ENCODE results near the gene RGS17.

Gene RGS17

DNA sequence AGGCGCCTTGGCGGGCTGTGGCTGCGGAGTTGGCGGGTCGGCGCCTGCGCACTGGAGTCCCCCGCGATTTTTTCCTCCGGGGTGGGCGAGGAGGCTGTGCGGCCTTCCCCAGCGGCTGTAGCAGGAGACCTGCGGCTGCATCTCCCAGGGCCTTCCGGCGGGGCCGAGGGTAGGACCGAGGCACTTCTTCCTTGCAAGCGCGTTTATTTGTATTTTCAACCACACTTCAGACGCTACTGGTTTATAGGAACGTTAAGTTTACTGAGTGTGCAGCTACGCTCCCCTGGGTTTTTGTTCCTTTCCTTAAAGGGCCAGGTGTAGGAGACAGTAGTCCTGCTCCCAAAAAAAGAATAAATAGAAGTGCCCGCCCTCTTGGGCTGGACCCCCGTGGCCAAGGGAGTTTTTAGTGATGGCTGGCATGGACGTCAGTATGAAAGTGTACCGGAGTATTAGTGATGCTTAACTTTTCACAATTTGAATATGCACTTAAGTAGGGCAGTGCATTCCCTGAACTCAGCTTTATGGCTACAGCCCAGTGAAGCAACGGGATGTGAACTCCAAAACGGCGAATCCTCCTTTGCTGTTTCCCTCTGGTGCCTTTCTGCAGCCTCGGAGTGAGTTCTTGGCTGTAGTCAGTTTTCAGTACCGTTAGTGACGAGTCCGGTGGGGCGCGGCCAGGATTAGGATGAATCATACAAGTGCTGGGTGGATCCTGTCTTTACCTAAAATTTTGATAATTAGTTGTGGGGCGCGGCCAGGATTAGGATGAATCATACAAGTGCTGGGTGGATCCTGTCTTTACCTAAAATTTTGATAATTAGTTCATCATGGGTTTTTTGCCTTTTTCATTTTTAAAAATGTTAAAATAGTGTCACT lies 147.2 kb downstream of the RGS17 start:
- TF ChIP-seq, protein P1, sequence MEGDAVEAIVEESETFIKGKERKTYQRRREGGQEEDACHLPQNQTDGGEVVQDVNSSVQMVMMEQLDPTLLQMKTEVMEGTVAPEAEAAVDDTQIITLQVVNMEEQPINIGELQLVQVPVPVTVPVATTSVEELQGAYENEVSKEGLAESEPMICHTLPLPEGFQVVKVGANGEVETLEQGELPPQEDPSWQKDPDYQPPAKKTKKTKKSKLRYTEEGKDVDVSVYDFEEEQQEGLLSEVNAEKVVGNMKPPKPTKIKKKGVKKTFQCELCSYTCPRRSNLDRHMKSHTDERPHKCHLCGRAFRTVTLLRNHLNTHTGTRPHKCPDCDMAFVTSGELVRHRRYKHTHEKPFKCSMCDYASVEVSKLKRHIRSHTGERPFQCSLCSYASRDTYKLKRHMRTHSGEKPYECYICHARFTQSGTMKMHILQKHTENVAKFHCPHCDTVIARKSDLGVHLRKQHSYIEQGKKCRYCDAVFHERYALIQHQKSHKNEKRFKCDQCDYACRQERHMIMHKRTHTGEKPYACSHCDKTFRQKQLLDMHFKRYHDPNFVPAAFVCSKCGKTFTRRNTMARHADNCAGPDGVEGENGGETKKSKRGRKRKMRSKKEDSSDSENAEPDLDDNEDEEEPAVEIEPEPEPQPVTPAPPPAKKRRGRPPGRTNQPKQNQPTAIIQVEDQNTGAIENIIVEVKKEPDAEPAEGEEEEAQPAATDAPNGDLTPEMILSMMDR (IDR thresholded peaks at IDR 0.05; ENCODE audit: low read depth, low read length, missing control alignments): no peak
- peak overlapping the region; percentile 57 for H3K27ac ChIP-seq

DNA sequence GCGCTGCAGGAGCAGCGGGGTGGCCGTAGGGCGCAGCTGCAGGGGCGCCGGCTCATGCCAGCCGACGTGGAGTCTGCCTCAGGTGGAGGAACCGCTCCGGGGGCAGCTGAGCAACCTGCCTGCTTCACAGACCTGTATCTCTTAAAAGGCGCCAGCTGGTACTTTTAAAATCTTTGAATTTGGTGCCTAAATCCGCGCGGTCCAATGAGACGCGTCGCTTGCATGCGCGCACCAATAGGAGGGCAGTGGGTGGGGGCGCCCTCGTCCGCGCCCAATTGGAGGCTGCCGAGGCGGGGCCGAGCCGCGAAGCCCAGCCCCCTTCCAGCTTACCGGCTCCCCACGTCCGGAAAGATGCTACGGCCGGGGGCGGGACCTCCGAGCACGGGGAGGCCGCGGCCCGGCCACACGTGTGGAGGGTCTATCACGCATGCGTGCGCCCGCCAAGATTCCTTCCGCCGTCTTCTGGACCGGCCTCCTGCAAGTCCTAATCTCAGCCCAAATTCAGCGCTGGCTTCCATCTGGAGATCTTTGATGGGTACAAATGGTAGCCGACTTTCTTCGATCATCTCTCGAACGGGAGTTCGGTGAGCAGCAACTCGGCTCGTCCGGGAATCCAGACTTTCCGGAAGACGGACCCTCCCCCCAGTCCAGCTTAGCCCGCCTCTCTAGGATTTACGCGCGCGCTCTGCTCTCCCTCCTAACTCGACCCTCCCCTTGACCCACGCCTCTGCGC lies 148.0 kb downstream of the RGS17 start, which contains the start of gene FBXO5:
FBXO5 (minus strand) TSS at position 138 of the 733 bp plus-strand sequence; CDS start at position 56, 82 bp downstream.
- in situ Hi-C loops (cut with HindIII; ENCODE audit: low pct_ligation_motif_present, low sequenced_read_pairs): no loop called here
- TF ChIP-seq, protein P1 (IDR thresholded peaks at IDR 0.05; ENCODE audit: low read depth, low read length, missing control alignments): no peak
- peak; percentile 98 for DNase-seq

More for the DNA sequence above, 147.2 kb downstream of the RGS17 start:
- H3K36me3 ChIP-seq (replicated peaks): no peaks in the 10 kb centered on the region
- peak; percentile 87 for DNase-seq
- no peaks in the 10 kb centered on the region for H3K27me3 ChIP-seq (replicated peaks)
- in situ Hi-C loops (cut with HindIII; ENCODE audit: low pct_ligation_motif_present, low sequenced_read_pairs): no loop called here
- H3K4me3 ChIP-seq (ENCODE audit: low read depth, low read length): peak overlapping the region; percentile 72

DNA sequence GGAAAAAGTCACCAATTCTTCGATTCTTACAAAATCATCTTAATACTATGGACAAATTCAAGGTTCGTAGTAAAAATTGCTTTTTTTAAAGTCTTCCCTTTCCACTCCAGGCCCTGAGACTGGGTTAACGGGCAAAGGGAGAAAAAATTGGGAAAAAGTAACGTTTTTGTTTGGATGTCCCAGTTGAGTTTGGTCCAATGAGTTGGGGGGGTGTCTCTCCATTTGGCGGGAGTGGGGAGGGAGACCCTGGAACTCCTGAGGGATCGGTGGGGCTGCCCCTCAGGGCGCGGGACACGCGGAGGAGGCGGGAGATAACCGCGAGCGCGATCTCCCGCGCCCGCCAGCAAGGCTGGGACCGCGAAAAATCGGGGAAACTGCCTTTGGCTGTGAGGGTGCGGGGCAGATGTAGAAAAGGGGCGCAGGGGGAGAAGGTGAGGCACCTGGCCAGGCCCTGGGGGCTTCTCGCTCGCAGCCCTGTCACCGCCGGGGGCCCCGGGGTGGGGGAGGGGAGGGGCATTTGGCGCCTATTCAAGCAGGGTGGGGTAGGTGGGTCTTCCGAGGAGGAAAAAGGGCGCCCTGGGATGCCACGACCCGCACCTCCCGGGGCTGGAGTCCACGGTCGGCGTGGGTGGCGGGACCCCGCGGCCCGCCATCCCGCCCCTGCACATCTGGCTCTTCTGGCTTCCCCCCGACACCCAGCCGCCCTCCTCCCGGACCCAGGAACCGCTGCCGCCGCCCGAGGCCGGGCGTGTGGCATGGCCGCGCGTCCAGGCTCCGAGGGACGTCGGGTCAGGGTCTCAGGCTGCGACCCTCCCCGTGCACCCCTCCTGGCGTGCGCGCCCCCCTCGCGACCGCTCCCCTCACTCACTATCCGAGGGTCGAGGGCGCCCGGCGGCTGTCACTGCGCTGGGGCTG lies 148.8 kb downstream of the RGS17 start:
- no peak for DNase-seq
- no peak overlapping the region for H3K27ac ChIP-seq
- TF ChIP-seq, protein P1 (IDR thresholded peaks at IDR 0.05; ENCODE audit: low read depth, low read length, missing control alignments): no peak

More for the DNA sequence above, 148.0 kb downstream of the RGS17 start, which contains the start of gene FBXO5:
- no peaks in the 10 kb centered on the region for H3K27me3 ChIP-seq (replicated peaks)
- no peaks in the 10 kb centered on the region for H3K36me3 ChIP-seq (replicated peaks)
- H3K27ac ChIP-seq: peak within 1 kb of the TSS; percentile 57
- peak within 1 kb of the TSS; percentile 76 for H3K4me3 ChIP-seq (ENCODE audit: low read depth, low read length)

DNA sequence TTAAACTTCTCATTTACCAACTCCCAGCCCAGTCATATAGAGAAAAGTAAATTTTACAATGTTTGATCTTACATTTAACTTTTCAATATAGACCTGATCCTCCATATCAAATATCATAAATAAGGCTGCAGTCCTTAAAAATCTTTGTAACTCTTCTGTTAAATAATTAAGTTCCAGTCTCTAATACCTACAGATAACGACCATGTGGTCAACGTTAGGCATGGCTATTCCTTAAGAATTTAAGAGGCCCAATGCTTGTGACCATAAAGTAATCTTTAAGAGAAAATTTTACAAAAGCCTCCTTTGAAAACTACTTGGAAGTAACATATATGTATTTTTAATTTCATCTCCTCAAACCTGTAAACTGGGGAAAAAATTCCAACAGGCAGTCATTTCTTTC lies 149.9 kb downstream of the RGS17 start:
- Histone ChIP-seq H3K4me3 (ENCODE audit: low read depth, low read length) (peak overlapping the region; percentile 76), H3K27ac (no peak overlapping the region)

More for the DNA sequence above, 148.8 kb downstream of the RGS17 start:
- H3K27me3 ChIP-seq (replicated peaks): no peaks in the 10 kb centered on the region
- no peaks in the 10 kb centered on the region for H3K36me3 ChIP-seq (replicated peaks)
- peak overlapping the region; percentile 76 for H3K4me3 ChIP-seq (ENCODE audit: low read depth, low read length)
- in situ Hi-C loops (cut with HindIII; ENCODE audit: low pct_ligation_motif_present, low sequenced_read_pairs): no loop called here

DNA sequence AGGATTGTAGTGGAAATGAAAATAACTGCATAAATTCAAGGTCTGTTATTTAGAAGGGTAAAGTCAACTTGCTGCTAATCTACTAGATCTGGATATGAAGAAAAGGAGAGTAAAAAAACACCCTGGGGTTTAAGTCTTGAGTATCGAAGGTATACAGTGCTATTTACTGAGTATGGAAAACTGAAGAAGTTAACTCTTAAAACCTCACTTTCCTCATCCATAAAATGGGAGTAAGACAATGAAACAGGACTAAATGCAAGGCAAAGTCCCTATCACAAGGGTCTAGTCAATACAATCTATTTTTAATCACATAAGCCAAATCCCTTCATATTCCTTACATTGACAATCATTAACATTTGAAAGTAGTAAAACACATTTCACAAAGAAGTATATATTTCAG lies 150.4 kb downstream of the RGS17 start:
- in situ Hi-C loops (cut with HindIII; ENCODE audit: low pct_ligation_motif_present, low sequenced_read_pairs): no loop called here
- DNase-seq: no peak
- no peak overlapping the region for H3K27ac ChIP-seq
- peak overlapping the region; percentile 76 for H3K4me3 ChIP-seq (ENCODE audit: low read depth, low read length)
- no peaks in the 10 kb centered on the region for H3K27me3 ChIP-seq (replicated peaks)
- H3K36me3 ChIP-seq (replicated peaks): no peaks in the 10 kb centered on the region
- TF ChIP-seq, protein P1 (IDR thresholded peaks at IDR 0.05; ENCODE audit: low read depth, low read length, missing control alignments): no peak

More for the DNA sequence above, 149.9 kb downstream of the RGS17 start:
- no peak for DNase-seq
- H3K36me3 ChIP-seq (replicated peaks): no peaks in the 10 kb centered on the region
- no peaks in the 10 kb centered on the region for H3K27me3 ChIP-seq (replicated peaks)
- in situ Hi-C loops (cut with HindIII; ENCODE audit: low pct_ligation_motif_present, low sequenced_read_pairs): no loop called here
- TF ChIP-seq, protein P1 (IDR thresholded peaks at IDR 0.05; ENCODE audit: low read depth, low read length, missing control alignments): no peak
